GM19240 (cell line): Measurements from ENCODE around the gene NDRG3.
A peak's percentile ranks its signal among the peaks of the same experiment; 100 is the strongest.

Experiments used
- DNase-seq: peaks from one replicate; pipeline ENCODE4 v3.0.0; 2011; ENCODE audit warnings: low spot score; ENCODE audit not compliant: insufficient read length

Gene NDRG3

GRCh38 chr20:36745927-36746659 lies at the start of gene NDRG3:
TSS of gene NDRG3 (minus strand) at chr20:36746090. CDS start at chr20:36721735, 24,355 bp downstream.
- DNase-seq = peak; percentile 96

- no peak for DNase-seq
Observed at GRCh38 chr20:36794116-36794474, 48.2 kb upstream of the NDRG3 start.

GRCh38 chr20:36793294-36794115 lies 47.6 kb upstream of the NDRG3 start:
- no peak for DNase-seq

- DNase-seq = peak; percentile 36
Observed at GRCh38 chr20:36792422-36792821, 46.5 kb upstream of the NDRG3 start.

GRCh38 chr20:36791862-36792261 lies 46.0 kb upstream of the NDRG3 start:
- no peak for DNase-seq

- DNase-seq = no peak
Observed at GRCh38 chr20:36786663-36787062, 40.8 kb upstream of the NDRG3 start.

- DNase-seq = no peak
Observed at GRCh38 chr20:36786246-36786645, 40.4 kb upstream of the NDRG3 start.

GRCh38 chr20:36785308-36785707 lies 39.4 kb upstream of the NDRG3 start:
- no peak for DNase-seq

GRCh38 chr20:36784900-36785299 lies 39.0 kb upstream of the NDRG3 start:
- no peak for DNase-seq

GRCh38 chr20:36784116-36784515 lies 38.2 kb upstream of the NDRG3 start:
- DNase-seq = no peak

GRCh38 chr20:36779656-36780025 lies 33.8 kb upstream of the NDRG3 start:
- DNase-seq = no peak

GRCh38 chr20:36778831-36779655 lies 33.2 kb upstream of the NDRG3 start:
- no peak for DNase-seq

GRCh38 chr20:36777576-36777975 lies 31.7 kb upstream of the NDRG3 start:
- no peak for DNase-seq

- DNase-seq = no peak
Observed at GRCh38 chr20:36777167-36777566, 31.3 kb upstream of the NDRG3 start.

GRCh38 chr20:36775826-36776225 lies 29.9 kb upstream of the NDRG3 start:
- no peak for DNase-seq

GRCh38 chr20:36775196-36775595 lies 29.3 kb upstream of the NDRG3 start:
- DNase-seq = no peak

GRCh38 chr20:36773597-36774390 lies 27.9 kb upstream of the NDRG3 start, which contains the start of gene DSN1:
TSS of gene DSN1 (minus strand) at chr20:36773763. CDS start at chr20:36771458, 2,305 bp downstream.
- peak; percentile 90 for DNase-seq

GRCh38 chr20:36773107-36773596 lies 27.3 kb upstream of the NDRG3 start:
- DNase-seq = no peak

- DNase-seq = no peak
Observed at GRCh38 chr20:36770680-36771079, 24.8 kb upstream of the NDRG3 start.

- DNase-seq = no peak
Observed at GRCh38 chr20:36768768-36769430, 23.0 kb upstream of the NDRG3 start.
